Hematopoietic multipotent progenitor cell (in vitro differentiated cells): Measurements from ENCODE around the gene OR2AG2. TPM values are rescaled to one million over a fixed set of nuclear protein-coding genes. Genes with fewer than 3 reads are reported as not detected.

Experiments used
- DNase-seq, 3 donors: peaks; one replicate each; pipeline ENCODE4 v3.0.0-alpha.2; 2011 to 2015; ENCODE audit warnings: low read depth in 2 of 3, low spot score in 2 of 3
- total RNA-seq: library from RNA; depleted of rRNA; stranded (reverse); fragments of >200 nt; gene quantifications from one replicate; pipeline ENCODE4 v1.2.3, GENCODE V29; 2012

The OR2AG2 gene
- total RNA-seq, 1 donor = 1.6 TPM

DNA sequence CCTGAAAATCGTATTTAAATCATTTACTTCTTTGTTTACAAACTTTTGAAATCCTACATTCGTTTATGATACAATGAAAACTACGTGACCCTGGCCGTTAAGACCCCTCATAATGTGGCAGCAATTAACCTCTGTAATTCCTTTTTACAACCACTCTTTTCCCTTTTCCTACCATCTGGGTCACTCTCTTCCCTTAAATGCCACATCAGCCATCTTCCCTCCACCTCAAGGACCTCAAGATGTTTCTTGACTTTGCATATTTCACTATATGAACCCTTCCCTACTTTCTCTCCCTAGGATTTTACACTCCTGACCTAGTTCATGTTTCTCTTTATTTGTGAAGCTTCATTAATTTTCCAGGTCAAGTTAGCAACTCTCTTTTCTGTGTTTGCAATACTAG, 26.8 kb downstream of the OR2AG2 start:
- no peak for DNase-seq

DNA sequence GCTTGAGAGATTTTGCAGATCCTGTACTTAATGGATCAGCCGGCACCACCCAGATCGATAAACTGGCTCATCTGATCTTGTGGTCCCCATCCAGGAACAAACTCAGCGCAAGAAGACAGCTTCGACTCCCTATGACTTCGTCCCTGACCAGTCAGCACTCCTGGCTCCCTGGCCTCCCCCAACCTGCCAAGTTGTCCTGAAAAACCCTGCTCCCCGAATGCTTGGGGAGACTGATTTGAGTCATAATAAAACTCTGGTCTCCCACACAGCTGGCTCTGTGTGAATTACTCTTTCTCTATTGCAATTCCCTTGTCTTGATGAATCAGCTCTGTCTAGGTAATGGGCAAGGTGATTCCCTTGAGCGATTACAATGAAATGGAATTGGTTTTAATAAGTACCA, 29.5 kb downstream of the OR2AG2 start:
- DNase-seq = no peak

DNA sequence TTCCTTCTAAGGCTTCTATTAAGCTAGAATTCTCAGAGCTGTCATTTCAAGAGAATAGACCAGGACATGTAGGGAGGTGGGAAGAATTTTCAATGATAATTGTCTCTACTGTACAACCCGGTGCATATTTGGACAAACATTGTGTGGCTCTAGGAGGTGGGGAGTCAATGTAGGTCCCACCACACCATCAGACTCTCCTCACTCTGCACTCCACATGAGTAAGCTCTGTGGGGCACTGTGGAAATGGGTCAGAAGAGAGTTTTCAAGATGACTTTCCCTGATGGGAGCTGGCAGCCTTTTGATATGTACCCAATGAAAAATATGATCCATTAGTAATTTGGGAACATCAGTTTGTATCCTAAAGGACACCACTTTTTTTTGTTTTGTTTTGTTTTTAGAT, 33.2 kb downstream of the OR2AG2 start:
- DNase-seq = no peak

DNA sequence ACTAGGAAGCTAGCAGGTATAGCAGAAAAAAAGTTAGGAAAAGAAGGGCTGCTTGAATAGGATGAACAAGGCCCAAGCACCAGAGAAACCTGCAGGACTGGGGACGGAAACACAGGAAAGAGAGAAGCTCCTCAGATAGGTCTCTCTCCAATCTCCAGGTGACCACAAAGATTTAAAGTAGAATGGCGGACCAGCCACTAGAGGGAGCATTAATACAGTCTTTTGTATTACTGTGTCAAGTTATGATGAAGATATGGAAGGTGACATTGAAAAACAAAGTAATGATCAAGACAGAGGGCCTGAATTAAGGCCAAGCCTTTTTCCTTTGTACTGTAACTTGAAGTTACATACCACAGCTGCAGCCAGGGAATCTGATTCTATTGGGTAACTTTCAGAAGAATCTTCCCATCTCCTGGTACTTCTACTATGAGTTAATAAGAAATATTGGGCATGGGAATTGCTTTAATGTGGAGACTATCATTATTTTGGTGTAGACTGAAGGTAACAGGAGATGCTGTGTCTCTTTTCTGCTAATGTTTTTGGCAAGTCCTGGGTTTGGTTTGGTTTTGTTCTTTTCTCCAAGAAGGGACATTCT, 33.8 kb downstream of the OR2AG2 start:
- peak; percentile 58 to 85 (median 64) for DNase-seq

DNA sequence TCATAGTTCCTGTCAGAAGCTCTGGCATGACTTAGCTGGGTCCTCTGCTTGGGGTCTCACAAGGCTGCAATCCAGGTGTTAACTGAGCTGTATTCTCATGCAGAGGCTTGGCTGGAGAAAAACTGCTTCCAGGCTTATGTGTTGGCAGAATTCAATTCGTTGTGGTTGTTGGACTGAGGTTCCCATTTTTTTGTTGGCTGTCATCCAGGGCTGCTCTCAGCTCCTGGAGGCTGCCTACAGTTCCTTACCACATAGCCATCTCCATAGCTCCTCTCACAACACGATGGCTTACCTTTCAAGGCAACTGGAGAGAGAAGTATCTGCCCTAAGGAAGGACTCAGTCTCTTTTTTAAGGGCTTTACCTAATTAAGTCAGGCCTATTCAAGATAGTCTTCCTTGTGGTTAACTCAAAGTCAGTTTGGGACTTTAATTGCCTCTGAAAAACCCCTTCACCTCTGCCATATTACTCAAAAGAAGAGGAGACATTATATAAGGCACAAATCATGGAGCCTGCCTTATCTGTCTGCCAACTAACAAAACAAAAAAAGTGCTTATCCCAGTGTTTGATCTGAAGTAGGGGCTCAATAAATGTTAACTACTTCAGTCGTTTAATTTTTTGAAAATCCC, 35.2 kb downstream of the OR2AG2 start:
- DNase-seq = no peak

DNA sequence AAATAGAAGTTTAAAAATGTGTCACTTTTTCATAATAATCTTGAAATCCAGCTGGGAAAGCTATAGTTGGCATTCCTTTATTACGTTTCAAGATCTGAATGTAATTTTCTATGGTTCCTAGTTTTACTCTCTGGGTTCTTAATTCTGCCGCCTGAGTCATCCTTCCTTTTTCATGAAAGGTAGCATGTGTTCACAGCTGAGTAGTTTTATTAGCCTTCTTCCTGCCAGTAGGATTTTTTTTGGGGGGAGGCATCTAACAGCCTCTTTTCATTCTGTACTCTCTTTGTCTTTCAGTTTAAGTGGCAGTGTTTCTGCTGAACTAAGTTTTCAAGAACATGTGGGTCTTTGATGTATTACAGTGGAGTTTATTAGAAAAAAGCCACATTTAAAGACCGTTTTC, 36.5 kb downstream of the OR2AG2 start:
- peak in 2 of 3 donors; percentile 39 to 60 for DNase-seq

DNA sequence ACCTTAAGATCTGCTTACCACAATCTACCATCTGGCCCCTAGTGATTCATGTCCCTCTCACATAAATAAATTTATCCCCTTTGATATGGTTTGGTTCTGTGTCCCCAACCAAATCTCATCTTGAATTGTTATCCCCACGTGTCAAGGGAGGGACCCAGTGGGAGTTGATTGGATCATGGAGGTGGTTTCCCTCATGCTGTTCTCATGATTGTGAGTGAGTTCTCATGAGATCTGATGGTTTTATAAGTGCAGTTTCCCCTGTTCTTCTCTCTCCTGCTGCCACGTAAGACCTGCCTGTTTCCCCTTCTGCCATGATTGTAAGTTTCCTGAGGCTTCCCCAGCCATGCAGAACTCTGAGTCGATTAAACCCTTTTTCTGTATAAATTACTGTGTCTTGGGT, 37.2 kb downstream of the OR2AG2 start:
- no peak for DNase-seq

DNA sequence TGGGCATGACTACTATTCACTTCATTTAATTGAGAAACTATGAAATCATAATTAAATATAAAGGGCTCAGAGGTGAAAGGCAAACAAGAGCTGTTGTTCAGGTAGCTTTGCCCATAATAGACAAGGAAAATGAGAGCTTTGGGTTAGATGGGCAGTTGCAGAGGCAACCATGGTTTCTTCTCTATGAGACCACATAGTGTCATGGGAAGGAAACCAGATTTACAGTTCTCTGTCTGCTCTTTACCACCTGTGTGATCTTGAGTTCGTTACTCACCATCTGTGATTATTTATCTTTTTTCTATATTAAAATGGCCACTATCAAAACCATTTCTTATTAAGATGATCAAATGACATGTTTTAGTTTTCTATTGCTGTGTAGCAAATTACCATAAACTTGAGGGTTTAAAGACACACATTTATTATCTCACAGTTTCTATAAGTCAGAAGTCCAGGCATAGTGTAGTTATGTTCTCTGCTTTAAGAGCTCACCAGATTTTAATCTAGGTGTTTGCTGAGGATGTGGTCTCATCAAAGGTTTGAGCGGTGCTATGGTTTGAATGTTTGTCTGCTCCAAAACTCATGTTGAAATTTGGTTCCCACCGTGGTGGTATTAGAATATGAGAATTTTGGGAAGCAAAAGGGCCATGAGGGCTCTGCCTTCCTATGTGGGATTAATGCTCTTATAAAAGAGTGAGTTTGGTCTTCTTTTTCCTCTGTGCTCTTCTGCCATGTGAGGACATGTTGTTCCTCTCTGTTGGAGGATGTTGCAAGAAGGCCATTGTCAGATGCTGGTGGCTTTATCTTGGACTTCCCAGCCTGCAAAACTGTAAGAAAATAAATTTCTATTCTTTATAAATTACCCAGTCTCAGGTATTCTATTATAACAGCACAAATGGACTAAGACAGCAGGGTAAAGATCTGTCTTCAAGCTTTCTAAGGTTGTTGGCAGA, 38.2 kb downstream of the OR2AG2 start:
- DNase-seq = no peak

DNA sequence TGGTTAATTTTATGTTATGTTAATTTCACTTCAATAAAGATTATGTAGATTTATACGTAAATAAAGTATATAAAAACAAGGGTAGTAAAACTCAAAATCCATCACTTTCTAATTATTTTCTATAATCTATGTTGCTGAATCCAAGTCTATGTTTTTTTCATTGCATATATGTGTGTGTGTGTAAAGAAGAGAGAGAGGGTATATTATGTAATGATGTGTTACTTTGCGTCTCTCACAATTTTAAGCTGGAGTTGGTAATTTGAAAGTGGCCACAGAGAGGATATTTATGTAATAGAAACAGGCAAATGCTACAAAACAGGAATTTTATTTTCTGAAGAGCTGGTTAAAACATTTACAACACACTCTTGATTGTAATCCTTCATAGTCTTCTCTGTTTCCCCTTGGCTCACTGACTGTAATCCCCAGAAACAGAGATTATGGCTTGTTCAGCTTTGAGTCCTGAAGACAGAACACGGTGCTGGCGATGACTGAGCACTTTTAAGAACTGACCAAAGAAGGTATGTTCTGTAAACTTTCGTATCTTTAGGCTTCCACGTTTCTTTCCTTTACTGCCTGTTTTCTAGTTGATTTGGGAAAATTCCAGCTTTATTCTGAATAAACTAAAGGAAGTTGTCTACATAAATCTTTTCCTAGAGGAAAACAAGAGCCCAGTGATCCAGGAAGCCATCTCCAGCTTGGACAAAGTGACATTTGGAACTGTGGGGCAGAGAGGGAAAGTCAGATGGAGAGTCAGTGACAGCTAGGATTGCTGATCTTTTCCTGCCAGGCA, 43.6 kb downstream of the OR2AG2 start:
- peak in 1 of 3 donors; percentile 19 for DNase-seq

DNA sequence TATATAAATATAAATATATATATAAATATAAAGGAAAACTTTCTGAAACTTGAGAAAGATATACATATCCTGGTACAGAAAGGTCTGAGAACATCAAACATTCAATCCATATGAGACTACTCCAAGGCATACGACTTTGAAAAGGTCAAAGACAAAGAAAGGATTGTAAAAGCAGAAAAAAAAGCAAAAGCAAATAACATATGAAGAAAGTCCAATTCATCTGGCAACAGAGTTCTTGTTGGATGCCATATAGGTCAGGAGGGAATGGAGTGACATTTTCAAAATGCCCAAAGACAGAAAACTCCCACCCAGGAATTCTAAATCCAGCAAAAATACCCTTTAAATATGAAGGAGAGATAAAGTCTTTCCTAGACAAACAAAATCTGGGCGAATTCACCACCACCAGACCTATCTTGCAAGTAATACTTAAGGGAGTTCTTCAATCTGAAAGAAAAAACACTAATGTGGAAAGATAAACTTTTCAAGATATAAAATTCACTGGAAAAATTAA, 46.3 kb downstream of the OR2AG2 start:
- DNase-seq = no peak

DNA sequence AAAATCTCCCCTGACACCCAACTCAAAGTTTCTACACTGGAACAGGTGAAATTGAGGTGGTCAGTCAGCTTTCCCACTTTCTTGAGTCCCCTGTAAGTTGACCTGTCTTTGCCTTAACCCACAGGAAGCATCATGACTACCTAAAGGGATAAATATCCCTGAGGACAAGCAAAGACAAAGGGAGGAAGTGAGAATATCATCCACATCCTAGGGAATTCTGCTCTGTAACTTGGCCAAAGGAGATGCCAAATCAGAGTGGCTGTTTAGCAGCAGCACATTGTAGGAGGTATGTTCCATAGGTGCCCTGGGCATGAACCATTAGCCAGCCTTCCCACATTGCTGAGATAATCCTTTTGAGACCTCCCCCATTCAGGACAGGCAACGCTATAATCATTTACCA, 47.8 kb downstream of the OR2AG2 start:
- no peak for DNase-seq

DNA sequence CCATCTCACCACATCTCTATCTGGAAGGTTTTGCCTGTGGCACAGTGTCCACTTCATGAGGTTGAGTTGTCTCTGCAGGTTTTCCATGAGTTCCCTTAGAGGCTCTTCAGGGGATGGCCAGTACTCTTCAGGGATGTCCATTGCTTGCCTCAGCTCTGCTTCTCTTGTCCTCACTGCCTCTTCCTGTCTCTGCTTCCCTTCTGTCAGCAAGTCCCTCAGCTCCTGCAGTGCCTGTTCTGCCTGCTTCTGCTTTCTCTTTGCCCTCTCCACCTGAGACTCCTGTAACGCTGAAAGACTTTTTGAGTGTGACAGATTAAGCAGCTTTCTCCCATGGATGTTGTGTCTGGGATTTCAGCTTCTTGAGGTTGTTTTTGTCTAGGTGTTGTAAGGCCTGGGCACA, 50.4 kb downstream of the OR2AG2 start:
- DNase-seq = no peak

DNA sequence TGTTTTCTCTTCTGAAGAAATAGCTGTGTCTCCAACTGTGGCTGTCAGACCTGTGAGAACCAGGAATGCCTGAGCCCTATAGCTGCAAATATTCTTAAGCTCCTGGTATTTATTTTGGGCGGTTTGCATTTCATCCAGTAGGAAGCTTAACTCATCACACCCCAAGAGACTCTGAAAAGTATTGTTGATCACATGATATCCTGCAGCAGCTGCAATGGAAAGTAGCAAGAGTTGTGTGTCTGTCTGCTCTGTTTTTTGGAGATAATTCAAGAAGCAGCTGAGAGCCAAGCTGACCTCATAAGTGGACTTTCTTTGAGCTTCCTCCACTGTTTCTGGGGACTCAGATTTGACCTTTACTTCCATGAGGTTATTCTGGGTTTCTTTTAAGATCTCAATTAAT, 52.2 kb downstream of the OR2AG2 start:
- no peak for DNase-seq

DNA sequence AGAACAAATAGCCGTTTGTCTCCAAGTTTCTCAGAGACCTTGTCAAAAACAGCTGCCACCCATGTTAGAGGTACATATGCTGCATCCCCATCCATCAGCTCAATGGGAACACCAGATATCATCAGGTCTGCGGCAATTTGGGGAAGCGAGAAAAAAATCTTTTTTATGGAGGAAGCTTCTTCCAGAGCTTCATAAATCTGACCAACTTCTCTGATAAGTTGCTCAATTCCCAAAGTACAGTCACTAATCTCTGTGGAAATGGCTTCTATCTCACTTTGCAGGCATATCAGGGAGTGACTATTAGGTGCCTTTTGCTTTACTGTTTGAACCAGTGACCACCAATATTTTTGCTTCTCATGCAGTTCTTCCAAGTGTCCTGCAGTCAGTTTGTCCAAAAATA, 54.4 kb downstream of the OR2AG2 start:
- DNase-seq = no peak

Other genes starting within 250 kb of the OR2AG2 start
- 11.0 TPM for gene RRP8, start 168.4 kb downstream of the OR2AG2 start, total RNA-seq
- 107 TPM for gene ILK, start 168.2 kb downstream of the OR2AG2 start, total RNA-seq
- gene TAF10, start 159.8 kb downstream of the OR2AG2 start, total RNA-seq = 37.7 TPM
- 260 TPM for gene TPP1, start 152.6 kb downstream of the OR2AG2 start, total RNA-seq
- gene DCHS1, start 116.2 kb downstream of the OR2AG2 start, total RNA-seq = 22.4 TPM
- gene MRPL17, start 88.6 kb downstream of the OR2AG2 start, total RNA-seq = 16.2 TPM
- under 0.01 TPM for gene OR2AG1, start 11.0 kb upstream of the OR2AG2 start, total RNA-seq
- gene OR6A2, start 27.7 kb upstream of the OR2AG2 start, total RNA-seq = 2.4 TPM
- gene OR10A5, start 73.7 kb upstream of the OR2AG2 start, total RNA-seq = not detected
- gene OR10A2, start 91.1 kb upstream of the OR2AG2 start, total RNA-seq = under 0.01 TPM
- not detected for gene OR10A4, start 104.6 kb upstream of the OR2AG2 start, total RNA-seq
- gene OR2D2, start 120.5 kb upstream of the OR2AG2 start, total RNA-seq = 2.4 TPM
- gene OR2D3, start 149.0 kb upstream of the OR2AG2 start, total RNA-seq = not detected
- 2.7 TPM for gene ZNF215, start 154.4 kb upstream of the OR2AG2 start, total RNA-seq
- 1.3 TPM for gene ZNF214, start 248.4 kb upstream of the OR2AG2 start, total RNA-seq
- under 0.01 TPM for gene NLRP14, start 248.5 kb upstream of the OR2AG2 start, total RNA-seq